Neutrophil (primary cell): ENCODE measurements around the gene XPNPEP1.

Experiments
- H3K27ac ChIP-seq: fragments of 200-600 bp; sonication (generic); 2 replicates; pipeline ENCODE4 v1.5.1; 2016; ENCODE audit warnings: mild to moderate bottlenecking, moderate library complexity
- H3K27me3 ChIP-seq: fragments of 200-600 bp; sonication (generic); 2 replicates; pipeline ENCODE4 v1.6.0; 2016; ENCODE audit warnings: mild to moderate bottlenecking
- H3K36me3 ChIP-seq: fragments of 200-600 bp; sonication (generic); 2 replicates; pipeline ENCODE4 v1.5.1; 2017
- H3K4me1 ChIP-seq, 2 experiments: fragments of 200-600 bp in 1 of 2; sonication (generic) in 1 of 2; 1 replicate in 1 of 2; 2 replicates in 1 of 2; pipeline versions ENCODE4 v1.5.1 to v1.6.1; 2013 to 2016; ENCODE audit warnings: low read depth in 1 of 2, low read length in 1 of 2, mild to moderate bottlenecking in 1 of 2, moderate library complexity in 1 of 2; ENCODE audit not compliant: control insufficient read depth in 1 of 2, insufficient read depth in 1 of 2
- H3K4me3 ChIP-seq, 2 experiments: fragments of 200-600 bp in 1 of 2; sonication (generic) in 1 of 2; 1 replicate in 1 of 2; 2 replicates in 1 of 2; pipeline ENCODE4 v1.5.1; 2013 to 2016; ENCODE audit warnings: low read depth in 1 of 2, low read length in 1 of 2, mild to moderate bottlenecking in 1 of 2, moderate library complexity in 1 of 2
- H3K9me3 ChIP-seq: fragments of 200-600 bp; sonication (generic); 2 replicates; pipeline ENCODE4 v1.5.1; 2016
- TF ChIP-seq, protein P1 (sequence below): fragments of 200-600 bp; sonication (generic); IDR thresholded peaks from 2 replicates; pipeline ENCODE4 v1.5.1; 2016; ENCODE audit warnings: antibody characterized with exemption

Gene XPNPEP1

DNA sequence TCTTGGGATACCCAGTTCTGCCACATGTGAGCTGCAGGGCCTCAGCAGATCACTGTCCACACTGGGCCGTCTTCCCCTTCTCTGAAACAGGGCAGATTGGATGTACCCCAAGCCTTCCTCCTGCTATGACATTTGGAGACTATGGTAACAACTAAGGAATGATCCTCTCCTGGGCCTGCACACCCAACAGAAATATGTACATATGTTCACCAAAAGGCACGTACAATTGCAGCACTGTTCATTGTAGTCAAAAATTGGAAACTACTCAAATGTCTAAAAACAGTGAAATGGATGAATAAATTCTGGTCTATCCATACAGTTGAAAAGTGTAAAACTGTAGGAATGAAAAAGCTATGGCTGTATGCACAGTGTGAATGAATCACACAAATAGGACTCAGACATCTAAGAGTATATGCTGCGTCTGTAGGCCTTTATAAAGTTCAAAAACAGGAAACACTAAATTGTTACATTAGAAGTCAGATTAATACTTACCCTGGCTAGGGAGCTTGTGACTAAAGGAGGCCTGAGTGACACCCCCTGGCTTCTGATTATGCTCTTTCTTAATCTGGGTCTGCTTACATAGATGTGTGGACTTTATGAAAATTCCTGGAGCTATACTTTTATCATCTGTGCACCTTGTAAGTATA lies 16.1 kb upstream of the XPNPEP1 start:
- H3K9me3 ChIP-seq: no peaks in the 10 kb centered on the region
- TF ChIP-seq, protein P1, sequence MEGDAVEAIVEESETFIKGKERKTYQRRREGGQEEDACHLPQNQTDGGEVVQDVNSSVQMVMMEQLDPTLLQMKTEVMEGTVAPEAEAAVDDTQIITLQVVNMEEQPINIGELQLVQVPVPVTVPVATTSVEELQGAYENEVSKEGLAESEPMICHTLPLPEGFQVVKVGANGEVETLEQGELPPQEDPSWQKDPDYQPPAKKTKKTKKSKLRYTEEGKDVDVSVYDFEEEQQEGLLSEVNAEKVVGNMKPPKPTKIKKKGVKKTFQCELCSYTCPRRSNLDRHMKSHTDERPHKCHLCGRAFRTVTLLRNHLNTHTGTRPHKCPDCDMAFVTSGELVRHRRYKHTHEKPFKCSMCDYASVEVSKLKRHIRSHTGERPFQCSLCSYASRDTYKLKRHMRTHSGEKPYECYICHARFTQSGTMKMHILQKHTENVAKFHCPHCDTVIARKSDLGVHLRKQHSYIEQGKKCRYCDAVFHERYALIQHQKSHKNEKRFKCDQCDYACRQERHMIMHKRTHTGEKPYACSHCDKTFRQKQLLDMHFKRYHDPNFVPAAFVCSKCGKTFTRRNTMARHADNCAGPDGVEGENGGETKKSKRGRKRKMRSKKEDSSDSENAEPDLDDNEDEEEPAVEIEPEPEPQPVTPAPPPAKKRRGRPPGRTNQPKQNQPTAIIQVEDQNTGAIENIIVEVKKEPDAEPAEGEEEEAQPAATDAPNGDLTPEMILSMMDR: no peak
- H3K4me3 ChIP-seq: no peak overlapping the region
- H3K27ac ChIP-seq: no peak overlapping the region
- H3K27me3 ChIP-seq: no peaks in the 10 kb centered on the region
- H3K36me3 ChIP-seq: no peaks in the 10 kb centered on the region
- H3K4me1 ChIP-seq: no peaks in the 10 kb centered on the region

DNA sequence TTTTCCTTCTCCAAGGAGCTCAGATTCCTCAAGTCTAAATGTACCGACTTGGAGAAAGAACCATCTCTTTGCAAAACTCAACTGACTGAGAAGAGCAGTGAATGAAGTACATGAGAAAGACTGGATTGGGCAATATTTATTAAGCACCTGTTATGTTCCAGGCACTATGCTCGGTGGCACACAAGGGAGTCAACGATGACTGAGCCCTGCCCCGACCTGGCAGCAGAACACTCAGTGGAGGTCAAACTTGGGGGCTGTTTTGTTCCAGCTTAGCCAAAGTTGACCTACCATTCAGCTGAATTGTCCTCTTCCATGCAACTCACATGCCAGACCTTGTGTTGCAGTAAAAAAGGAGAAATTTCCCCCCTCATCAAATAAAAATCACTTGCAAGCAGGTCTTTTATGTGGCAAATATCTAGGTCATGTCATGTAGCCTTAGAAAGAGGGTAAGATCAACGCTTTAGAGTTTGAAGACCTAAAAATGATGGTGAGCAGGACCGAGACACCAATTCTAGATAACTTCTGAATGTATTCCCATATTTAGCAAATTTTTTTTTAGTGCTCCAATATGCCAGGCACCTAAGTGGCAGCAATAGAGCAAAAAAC lies 14.3 kb upstream of the XPNPEP1 start:
- no peaks in the 10 kb centered on the region for H3K36me3 ChIP-seq
- no peaks in the 10 kb centered on the region for H3K27me3 ChIP-seq
- no peaks in the 10 kb centered on the region for H3K4me1 ChIP-seq

DNA sequence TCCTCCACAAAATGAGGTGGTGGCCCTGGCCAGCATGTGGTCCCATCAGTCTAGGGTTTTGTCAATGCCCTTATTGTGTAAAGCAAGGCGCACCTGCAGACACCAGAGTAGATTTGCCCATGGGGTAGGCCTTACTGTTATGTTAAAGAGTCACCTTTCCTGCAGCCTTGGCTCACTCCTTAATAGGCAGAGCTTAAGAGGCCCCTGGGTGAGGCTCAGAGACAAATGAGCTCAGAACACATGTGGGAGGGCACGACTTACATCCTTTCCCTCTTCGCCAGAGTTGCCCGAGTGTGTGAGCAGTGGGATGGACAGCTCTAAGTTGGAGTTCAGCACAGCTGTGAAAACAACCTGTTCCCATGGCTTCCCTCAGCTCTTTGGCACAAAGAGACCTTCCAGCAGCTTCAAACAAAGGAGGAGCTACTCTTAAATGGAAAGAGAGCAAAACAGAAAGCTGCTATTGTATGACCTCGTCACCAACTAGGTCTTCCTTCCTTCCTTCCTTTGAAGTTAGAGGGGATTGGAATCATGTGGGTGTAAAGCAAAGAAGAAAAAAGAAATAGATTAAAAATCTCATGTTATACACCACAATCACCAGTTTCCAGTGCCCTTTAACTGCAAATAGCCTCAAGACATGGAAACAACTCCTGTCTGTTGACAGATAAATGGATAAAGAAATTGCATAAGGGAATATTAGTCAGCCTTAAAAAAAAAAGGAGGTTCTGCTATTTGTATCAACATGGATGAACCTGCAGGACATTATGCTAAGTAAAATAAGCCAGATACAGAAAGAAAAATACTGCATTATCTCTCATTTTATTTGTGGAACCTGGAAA lies 11.9 kb upstream of the XPNPEP1 start:
- TF ChIP-seq, protein P1: no peak
- no peaks in the 10 kb centered on the region for H3K27me3 ChIP-seq
- H3K9me3 ChIP-seq: no peaks in the 10 kb centered on the region
- H3K36me3 ChIP-seq: no peaks in the 10 kb centered on the region
- H3K4me1 ChIP-seq: peaks cover 4 to 6% of the 10 kb centered on the region in 2 experiments
- no peak overlapping the region for H3K4me3 ChIP-seq
- no peak overlapping the region for H3K27ac ChIP-seq

More for the DNA sequence above, 14.3 kb upstream of the XPNPEP1 start:
- Histone ChIP-seq H3K4me3 (no peak overlapping the region), H3K9me3 (no peaks in the 10 kb centered on the region), H3K27ac (no peak overlapping the region)
- TF ChIP-seq, protein P1: no peak

DNA sequence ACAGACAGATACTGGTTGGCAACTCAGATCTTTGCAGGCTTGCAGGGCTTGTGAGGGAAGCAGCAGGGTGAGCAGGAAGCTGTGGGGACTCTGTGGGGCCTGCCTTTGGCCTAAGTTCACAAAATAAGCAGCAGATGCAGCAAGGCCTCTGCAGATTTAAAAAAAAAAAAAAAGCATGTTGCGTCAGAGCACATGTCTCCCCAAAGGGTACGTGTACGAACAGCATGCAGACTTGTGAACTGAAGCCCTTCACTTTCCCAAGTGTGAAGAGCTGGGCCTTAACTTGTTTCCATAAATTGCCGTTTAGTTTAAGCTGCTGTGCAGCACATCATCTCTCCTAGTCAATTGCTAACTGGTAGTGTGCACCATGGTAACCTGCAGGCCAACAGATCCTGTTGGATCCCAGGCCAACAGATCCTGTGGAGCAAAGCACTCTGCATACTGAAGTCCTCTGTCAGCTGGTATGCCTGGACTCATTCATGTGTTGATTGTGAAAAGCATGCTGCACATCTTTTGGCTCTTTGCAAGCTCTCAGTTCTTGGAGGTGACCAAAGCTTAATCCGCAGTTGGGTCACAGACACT lies 10.8 kb upstream of the XPNPEP1 start:
- peaks cover 4 to 6% of the 10 kb centered on the region in 2 experiments for H3K4me1 ChIP-seq
- H3K27me3 ChIP-seq: no peaks in the 10 kb centered on the region
- TF ChIP-seq, protein P1: no peak
- no peaks in the 10 kb centered on the region for H3K36me3 ChIP-seq
- H3K27ac ChIP-seq: no peak overlapping the region
- H3K4me3 ChIP-seq: no peak overlapping the region
- no peaks in the 10 kb centered on the region for H3K9me3 ChIP-seq

DNA sequence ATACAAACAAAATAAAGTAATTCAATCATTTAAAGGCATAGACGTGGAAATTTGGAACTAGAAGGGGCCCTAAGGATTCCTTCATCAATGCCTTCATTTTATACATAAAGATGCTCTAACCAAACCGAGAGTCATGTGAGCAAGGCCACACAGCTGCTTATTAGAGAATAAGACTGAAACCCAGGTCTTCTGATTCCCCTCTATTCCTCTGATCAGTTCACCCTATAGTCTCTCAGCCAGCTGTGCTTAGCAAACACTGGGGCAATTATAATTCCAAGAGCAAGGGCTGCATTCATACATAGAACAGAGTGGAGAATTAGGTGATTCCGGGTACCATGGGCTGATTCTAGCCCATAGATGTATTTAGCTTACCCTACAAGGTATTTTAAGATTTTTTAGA lies 9.7 kb upstream of the XPNPEP1 start:
- H3K27me3 ChIP-seq: no peaks in the 10 kb centered on the region
- TF ChIP-seq, protein P1: no peak
- H3K4me1 ChIP-seq: peaks cover 4 to 6% of the 10 kb centered on the region in 2 experiments
- no peaks in the 10 kb centered on the region for H3K9me3 ChIP-seq
- no peaks in the 10 kb centered on the region for H3K36me3 ChIP-seq
- no peak overlapping the region for H3K27ac ChIP-seq
- H3K4me3 ChIP-seq: no peak overlapping the region
